Skeletal muscle cell (primary cell): Measurements from ENCODE around the gene PTGDR2.
A peak's percentile ranks its signal among the peaks of the same experiment; 100 is the strongest.

Experiments used
- DNase-seq: peaks from one replicate; pipeline ENCODE4 v3.0.0-alpha.2; 2010; ENCODE audit warnings: low read depth
- H3K4me3 ChIP-seq: 2 replicates; pipeline ENCODE4 v1.5.1; 2011; ENCODE audit warnings: low read depth, mild to moderate bottlenecking, control low read depth, low read length, moderate library complexity

The PTGDR2 gene

GRCh38 chr11:60875366-60876167 is 19.8 kb upstream of the PTGDR2 start:
- H3K4me3 ChIP-seq = no peak overlapping the region
- DNase-seq = no peak

GRCh38 chr11:60874421-60875365 is 18.9 kb upstream of the PTGDR2 start:
- H3K4me3 ChIP-seq = no peak overlapping the region
- no peak for DNase-seq

GRCh38 chr11:60873533-60873932 is 17.8 kb upstream of the PTGDR2 start:
- no peak overlapping the region for H3K4me3 ChIP-seq
- DNase-seq = no peak

GRCh38 chr11:60872961-60873524 is 17.3 kb upstream of the PTGDR2 start:
- no peak overlapping the region for H3K4me3 ChIP-seq
- DNase-seq = peak; percentile 91

- no peak overlapping the region for H3K4me3 ChIP-seq
- DNase-seq = peak; percentile 74
These were observed 16.6 kb upstream of the PTGDR2 start for GRCh38 chr11:60872124-60872960.

- peak; percentile 13 for DNase-seq
These were observed 15.8 kb upstream of the PTGDR2 start for GRCh38 chr11:60871378-60872061.

GRCh38 chr11:60870733-60871377 is 15.1 kb upstream of the PTGDR2 start:
- no peak overlapping the region for H3K4me3 ChIP-seq
- no peak for DNase-seq

More at GRCh38 chr11:60871378-60872061, 15.8 kb upstream of the PTGDR2 start:
- H3K4me3 ChIP-seq = no peak overlapping the region

- no peak overlapping the region for H3K4me3 ChIP-seq
- DNase-seq = no peak
These were observed 14.5 kb upstream of the PTGDR2 start for GRCh38 chr11:60870276-60870675.

- no peak overlapping the region for H3K4me3 ChIP-seq
- DNase-seq = no peak
These were observed 13.7 kb upstream of the PTGDR2 start for GRCh38 chr11:60869451-60869825.

GRCh38 chr11:60868682-60869450 is 13.1 kb upstream of the PTGDR2 start:
- H3K4me3 ChIP-seq = no peak overlapping the region
- DNase-seq = no peak

GRCh38 chr11:60867871-60868681 is 12.3 kb upstream of the PTGDR2 start:
- DNase-seq = no peak
- no peak overlapping the region for H3K4me3 ChIP-seq

- H3K4me3 ChIP-seq = no peak within 1 kb of the TSS
- DNase-seq = no peak
These were observed 11.4 kb upstream of the PTGDR2 start, which contains the start of gene ZP1 for GRCh38 chr11:60866911-60867870. TSS of gene ZP1 (plus strand) at chr11:60867542. CDS start at chr11:60867562, 20 bp downstream.

- DNase-seq = no peak
- H3K4me3 ChIP-seq = no peak overlapping the region
These were observed 9.2 kb upstream of the PTGDR2 start for GRCh38 chr11:60864856-60865513.

- no peak for DNase-seq
These were observed 8.1 kb upstream of the PTGDR2 start for GRCh38 chr11:60863550-60864521.

More at GRCh38 chr11:60863550-60864521, 8.1 kb upstream of the PTGDR2 start:
- H3K4me3 ChIP-seq = no peak overlapping the region
